Occipital lobe (tissue), 2 donors: ENCODE measurements around the gene ZMAT5. TPM values are rescaled to one million over a fixed set of nuclear protein-coding genes. Genes with fewer than 3 reads are reported as not detected.

ENCODE experiments used
- DNase-seq: peaks from one replicate; lab custom pipeline; 2025; lab: John Stamatoyannopoulos, UW
- total RNA-seq: library from RNA; depleted of rRNA; stranded (reverse); fragments of >200 nt; gene quantifications from one replicate; pipeline ENCODE4 v1.2.3, GENCODE V29; 2014

Gene ZMAT5, protein sequence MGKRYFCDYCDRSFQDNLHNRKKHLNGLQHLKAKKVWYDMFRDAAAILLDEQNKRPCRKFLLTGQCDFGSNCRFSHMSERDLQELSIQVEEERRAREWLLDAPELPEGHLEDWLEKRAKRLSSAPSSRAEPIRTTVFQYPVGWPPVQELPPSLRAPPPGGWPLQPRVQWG
- total RNA-seq, result 10.3 TPM

DNA sequence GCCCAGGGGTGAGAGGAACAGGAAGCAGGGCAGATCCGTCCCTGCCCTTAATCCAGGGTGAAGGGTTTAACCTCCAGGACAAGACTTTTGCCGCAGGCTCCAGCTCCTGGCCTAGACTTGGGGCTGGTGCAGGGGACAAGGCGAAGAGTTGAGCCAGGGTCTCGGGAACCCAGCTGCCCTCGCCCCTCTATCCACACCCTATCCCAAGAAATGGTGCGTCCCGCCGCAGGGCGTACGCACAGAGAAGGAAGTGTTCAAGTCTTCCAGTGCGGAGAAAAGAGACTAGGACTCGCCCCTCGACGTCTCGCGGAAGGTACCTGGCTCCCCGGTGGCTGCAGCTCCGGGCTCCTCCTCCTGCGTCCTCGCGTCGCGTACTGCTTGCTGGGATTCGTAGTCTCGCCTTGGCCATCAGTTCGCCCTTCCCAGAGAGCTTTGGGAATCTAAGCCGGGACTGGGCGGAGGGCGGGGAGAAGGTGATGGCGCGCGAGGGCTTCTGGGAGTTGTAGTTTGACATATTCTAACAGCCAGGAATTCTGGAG, at the start of gene ZMAT5:
Gene ZMAT5 (minus strand): TSS at position 376 of the 539 bp plus-strand sequence. CDS start 18,463 bp downstream, outside the sequence.
- peak; percentile 96 for DNase-seq

DNA sequence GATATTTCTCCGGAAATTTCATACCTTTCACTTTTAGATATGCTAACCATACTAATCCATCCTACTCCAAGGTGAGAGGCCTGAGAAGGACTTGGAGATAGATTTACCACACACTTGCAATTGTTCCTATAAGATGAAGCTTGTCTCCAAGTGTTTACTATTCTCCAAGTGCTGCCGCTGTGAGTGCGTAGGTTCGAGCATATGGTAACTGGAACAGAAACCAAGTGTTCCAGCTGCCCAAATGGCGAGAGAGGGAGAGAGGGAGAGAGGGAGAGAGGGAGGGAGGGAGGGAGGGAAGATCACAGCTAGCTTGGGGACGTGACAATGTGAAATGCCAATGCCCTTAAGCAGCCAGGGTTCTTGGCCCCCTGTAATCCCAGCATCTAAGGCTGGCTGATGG, 49.7 kb upstream of the ZMAT5 start:
- peak; percentile 62 for DNase-seq

DNA sequence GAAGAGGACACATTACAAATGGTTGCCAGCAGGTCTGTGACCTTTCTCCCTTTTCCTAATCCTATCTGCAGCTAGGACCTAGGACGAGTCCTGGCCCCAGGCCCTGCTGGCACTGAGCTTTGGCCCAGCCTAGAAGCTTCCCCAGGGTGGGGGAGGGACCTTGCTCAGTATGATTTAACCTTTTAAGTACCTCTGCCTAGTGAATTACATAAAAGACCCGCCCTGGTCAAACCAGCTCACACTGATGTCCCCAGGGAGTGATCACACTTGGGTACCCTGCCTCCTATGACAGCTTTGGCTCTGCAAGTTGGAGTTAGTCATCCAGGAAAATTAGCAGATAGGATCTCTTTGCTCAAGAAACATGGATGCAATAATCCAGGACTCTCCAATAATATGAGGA, 49.3 kb upstream of the ZMAT5 start:
- DNase-seq, result no peak

DNA sequence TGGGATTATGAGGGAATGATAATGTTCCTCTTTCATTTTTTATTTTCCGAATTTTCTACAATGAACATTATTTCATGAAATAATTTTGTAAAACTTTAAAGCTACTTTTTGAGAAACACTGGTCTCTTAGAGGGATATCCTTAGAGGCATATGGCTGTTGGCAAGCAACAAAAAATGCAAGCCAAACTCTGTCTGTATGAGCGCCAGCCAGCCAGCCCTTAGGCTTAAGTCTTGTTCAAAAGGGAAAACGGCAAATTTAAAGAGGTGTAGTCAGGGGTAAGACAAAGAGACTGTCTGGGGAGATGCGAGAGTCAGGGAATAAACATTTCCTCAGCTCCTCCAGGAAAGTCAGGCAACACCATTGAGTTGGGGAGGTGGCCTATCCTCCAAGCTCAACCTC, 48.8 kb upstream of the ZMAT5 start:
- DNase-seq, result no peak

DNA sequence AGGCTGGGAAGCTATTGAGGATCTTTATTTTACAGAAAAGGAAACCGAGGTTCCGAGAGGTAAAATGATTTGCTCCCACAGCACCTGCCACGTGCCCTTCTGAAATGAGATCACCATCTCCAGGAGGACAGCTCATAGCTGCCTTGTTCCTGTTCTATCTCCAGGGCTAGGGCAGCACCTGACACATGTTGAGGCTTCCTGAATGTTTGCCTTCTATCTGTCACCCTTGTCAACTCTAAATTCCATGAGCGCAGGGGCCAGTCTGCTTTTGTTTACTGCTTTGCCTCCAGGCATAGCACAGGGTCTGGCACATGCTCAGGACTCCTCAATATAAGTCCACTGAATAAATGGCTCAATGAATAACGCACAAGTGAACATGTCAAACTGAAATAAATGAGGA, 47.2 kb upstream of the ZMAT5 start:
- DNase-seq, result no peak

DNA sequence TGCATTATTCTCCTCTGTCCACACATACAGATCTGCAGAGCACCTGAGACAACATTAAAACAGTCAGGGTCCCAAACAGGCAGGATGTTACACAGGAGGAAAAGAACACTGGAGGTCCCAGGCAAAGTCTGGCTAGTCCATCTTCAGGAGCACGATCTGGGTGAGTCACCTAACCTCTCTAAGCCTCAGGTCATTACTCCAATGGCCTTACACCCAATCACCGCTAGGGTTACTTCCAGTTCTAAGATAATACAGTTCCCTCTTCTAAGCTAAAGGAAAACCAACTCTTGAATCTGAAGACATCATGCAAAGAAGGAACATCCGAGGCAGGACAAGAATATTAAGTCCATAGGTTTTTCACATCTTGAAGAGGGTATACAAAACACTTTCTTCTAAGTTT, 46.8 kb upstream of the ZMAT5 start:
- no peak for DNase-seq

DNA sequence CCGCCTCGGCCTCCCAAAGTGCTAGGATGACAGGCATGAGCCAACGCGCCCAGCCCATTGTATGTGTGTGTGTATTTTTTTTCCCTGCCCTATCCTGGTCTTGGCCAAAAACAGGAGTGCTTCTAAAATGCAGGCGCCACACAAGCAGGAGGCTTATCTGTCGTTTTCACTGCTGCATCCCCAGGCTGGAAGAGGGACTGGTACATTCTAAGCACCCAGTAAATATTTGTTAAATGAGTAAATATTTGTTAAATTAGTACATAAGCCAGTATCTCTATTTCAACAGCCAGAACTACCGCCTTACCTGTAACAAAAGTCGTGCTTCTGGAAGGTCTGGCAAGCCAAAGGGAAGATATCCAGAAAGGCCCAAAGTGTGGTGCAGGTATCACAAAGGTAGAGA, 46.3 kb upstream of the ZMAT5 start:
- DNase-seq, result no peak

DNA sequence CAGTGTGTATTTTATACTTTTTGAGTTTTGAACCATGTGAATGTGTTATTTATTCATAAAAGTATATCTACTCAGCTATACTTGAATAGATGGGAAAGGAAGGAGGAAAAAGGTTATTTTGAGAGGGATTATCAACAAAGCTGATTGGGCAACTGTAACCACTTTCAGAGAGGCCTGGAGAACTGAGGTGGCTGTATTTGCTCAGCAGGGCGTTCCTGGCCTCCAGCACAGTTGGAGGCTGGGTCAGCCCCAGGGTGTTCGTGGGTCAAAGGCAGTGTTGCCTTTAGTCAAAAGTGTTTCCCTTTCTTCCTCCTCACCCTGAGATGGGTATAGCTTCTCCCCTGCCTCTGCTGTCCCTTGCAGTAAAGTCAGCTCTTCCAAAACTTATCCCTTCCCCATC, 44.6 kb upstream of the ZMAT5 start:
- no peak for DNase-seq

DNA sequence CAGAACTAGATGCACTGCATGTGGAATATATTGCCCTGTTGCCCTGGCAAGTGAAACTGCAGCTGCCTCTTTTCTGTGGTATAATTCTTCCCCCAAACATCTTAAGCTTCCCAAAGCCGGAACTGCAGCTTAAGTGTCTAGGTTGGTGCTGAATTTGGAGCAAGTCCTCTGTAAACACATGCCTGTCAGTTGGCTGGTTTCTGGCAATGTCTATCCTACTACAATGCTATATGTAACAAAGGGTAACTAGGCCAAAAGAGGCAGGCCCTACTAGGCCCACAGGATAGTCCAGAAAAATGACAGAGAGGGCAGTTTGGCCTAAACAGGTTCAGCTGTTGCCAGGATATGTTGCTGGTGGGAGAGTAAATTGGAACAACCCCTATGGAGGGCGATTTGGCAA, 43.4 kb upstream of the ZMAT5 start:
- no peak for DNase-seq

DNA sequence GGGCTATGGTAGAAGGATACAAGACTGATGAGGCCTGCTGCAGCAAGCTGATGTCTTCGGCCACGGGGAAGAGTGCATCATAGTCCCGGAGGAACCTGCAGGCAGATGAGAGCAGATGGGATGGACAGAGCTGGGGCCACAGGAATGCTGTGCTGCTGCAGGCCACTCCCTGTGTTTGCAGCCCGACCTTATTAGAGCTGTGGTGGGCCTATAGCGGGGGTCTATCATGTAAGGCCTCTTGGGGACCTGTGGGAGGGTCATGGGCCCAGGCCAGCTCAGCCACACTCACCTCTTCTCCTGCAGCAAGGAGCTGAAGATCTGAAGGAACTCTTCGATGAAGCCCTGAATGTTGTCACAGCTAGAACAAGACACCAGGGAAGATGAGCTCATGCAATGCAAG, 39.4 kb upstream of the ZMAT5 start:
- DNase-seq, result no peak

DNA sequence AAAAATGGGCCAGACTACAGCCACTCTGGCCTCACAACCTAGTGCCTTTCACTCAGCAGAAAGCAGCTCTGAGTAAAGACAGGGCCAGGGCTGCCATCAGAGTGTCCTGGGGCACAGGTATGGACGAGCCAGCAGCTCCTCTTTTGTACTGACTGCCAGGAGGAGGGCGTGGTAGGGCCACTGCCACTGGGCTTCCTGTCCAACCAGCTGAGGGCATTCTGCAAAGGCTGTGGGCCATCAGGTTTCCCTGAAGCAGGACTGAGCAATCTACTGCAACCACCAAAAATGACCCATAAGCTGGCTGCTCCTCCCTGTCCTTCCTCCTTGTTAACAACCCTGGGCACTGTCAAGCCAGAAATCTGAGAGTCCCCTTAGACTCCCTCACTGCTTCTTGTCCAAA, 38.2 kb upstream of the ZMAT5 start:
- DNase-seq, result no peak

DNA sequence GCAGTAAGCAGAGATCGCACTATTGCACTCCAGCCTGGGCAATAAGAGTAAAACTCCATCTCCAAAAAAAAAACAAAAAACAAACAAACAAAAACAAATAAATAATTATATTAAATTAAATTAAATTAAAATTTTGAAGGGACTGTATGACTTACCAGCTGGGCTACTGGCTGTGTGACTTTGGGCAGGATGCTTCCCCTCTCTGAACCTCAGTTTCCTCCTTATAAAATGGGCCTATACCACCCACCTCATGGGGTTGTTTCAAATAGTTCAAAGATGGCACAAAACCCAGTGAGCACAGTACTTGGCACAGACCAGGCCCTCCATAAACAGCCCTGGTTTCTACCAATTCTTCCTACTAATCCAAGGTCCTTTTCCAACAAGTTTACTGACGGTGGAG, 36.4 kb upstream of the ZMAT5 start:
- DNase-seq, result no peak

DNA sequence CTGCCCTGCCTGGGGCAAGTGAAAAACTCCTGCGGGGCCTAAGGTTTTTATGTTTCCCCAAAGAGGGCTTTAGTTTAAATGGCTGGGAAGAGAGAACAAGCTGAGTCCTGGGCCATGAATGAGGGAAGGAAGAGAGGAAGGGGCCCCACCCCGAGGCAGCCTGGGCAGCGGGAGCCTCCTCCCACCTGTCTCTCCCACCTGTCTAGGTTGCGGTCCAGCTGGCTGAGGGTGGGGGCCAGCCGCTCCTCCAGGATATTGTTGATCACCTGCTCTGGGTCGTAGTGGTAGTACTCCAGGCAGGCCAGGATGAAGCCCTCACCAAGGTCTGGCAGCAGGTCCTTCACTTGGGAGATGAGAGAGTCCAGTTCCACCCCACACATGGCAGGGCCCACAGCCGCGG, 35.0 kb upstream of the ZMAT5 start:
- DNase-seq, result no peak

DNA sequence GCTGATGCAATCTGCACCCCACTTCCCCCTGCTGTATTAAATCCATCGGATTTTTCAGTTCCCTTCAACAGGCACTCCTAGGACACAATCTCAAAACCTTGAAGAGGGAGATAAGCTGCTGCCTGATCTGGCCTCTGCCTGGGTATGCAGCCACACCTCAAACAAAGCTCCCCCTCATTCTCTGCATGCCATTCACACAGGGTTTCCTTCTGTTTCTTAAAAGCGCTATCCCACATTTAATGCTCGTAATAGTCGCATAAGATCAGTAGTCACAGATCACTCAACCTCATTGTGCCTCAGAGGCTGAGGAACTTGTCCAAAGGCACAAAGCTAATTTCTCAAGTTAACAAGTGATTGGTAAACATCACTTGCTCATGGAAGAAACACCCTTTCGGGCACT, 34.3 kb upstream of the ZMAT5 start:
- DNase-seq, result no peak

DNA sequence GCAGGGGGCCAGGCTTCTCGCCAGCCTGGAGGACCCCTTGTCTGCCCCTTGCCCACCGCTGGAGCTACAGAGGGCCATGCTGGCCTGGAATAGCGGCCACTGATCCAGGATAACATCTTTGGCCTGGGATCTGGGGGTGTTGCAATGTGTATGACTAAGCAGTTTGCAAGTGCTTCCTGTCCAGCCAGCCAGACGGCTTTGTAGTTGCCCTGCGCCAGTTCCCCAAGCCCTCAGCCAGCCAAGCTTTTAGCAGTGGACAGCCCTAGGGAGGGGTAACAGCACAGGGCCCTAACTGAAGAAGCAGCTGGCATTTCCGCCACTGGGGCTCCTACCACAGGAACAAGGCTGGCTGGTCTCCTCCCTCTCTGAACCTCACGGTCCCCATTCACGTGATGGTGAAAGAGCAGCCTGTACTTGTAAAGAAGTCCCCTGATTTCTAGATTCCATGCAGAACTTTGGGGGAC, 32.4 kb upstream of the ZMAT5 start:
- DNase-seq, result peak; percentile 45

DNA sequence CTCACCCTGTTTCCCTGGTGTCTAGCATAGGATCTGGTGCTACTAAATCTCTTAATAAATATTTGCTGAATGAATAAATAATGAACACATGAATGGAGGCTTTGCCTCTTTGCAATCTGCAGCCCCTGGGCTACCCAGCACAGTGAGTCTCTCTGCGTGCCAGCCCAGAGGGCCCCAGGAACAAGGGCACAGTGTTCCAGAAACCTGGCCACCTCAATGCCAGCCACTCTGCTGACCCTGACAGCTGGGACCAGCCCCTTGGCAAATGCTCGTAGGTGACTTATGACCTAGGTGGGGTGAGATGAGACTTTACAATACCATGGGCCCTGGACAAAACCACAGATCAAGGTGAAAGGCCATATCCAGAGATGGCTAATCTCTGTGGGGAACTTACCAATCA, 32.0 kb upstream of the ZMAT5 start:
- DNase-seq, result no peak

DNA sequence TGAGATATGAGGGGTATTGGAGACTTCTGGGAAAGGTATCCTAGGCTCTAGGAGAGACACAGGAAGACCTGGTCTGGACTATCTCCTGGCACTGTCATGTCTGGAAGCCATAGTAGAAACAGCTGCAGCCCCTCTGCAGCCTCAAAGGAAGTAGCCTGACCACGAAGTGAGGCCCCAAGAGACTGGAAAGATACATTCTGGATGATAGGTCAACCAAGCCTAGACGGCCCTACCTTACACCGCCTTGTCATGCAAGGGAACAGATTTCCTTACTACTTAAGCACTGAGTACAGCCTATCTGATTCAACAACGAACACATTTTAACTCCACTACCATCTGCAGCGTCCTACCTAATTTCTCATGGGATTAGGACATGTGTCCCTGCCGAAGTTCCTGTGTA, 31.5 kb upstream of the ZMAT5 start:
- no peak for DNase-seq

DNA sequence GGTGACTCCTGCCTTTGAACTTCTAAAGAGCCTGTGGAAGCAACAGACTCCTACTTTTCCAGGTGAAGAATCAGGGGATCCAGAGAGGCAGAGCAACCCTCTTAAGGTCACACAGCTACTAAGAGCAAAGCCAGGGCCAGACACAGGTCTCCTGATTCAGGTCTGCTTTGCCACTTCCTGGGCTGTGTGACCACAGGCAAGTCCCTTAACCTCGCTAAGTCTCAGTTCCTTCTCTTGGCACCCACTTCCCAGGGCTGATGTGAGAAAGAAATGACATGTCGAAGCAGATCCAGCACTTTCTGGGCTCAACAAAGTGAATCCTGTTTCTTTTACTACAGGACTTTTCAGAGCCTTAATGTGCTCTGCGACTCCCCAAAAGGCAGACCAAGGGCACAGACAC, 30.5 kb upstream of the ZMAT5 start:
- no peak for DNase-seq

DNA sequence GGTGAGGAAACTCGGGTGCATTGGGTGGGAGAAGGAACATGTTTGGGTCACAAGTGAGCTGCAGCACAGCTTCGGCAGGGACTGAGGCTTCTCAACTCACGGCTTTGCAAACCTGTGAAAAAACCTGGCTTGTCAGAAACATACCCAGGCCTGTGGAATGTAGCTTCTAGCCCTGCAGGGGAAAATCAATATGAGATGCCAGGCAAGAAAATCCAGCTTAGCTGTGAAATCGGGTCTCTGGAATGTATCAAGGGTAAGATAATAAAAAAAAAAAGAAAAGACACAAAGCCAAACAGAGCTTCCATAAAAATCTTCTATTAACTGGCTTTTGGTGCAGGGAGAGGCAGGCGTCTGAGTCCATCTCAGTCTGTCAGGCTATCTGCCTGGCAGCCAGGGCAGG, 28.9 kb upstream of the ZMAT5 start:
- no peak for DNase-seq

DNA sequence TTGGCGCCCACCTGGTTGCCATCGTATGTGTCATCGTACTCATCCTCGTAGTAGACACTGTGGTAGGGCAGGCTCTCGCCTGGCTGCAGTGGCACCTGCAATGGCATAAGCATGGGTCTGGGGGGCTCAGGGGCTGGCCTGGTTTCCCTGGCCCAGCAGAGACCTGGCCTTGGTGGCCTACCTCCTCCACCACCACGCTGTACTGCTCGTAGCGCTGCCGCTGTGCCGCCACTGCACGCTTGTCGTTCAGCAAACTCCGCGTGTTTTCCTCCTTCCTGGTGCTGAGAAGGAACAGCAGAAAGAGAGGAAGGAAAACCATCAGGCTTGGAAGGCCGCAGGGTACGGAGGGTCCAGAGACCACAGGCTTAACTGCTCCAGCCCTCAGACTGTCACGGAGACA, 26.6 kb upstream of the ZMAT5 start:
- DNase-seq, result no peak

DNA sequence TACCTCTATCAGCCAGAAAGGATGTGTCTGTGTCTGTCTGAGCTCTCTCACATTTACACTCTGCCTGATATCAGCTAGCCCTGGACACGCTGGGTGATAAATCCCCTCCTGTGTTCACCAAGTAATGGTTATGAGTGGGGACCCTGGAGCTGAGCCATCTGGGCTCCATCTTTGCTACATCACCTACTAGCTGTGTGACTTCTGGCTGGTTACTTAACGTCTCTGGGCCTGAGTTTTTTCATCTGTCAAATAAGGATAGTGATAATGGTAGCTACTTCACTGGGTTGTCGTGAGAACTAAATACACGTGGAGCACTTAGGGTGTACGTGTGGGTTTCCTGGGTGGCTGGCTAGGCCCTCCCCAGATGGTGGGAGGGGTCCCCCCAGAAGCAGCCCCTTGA, 23.3 kb upstream of the ZMAT5 start:
- no peak for DNase-seq

DNA sequence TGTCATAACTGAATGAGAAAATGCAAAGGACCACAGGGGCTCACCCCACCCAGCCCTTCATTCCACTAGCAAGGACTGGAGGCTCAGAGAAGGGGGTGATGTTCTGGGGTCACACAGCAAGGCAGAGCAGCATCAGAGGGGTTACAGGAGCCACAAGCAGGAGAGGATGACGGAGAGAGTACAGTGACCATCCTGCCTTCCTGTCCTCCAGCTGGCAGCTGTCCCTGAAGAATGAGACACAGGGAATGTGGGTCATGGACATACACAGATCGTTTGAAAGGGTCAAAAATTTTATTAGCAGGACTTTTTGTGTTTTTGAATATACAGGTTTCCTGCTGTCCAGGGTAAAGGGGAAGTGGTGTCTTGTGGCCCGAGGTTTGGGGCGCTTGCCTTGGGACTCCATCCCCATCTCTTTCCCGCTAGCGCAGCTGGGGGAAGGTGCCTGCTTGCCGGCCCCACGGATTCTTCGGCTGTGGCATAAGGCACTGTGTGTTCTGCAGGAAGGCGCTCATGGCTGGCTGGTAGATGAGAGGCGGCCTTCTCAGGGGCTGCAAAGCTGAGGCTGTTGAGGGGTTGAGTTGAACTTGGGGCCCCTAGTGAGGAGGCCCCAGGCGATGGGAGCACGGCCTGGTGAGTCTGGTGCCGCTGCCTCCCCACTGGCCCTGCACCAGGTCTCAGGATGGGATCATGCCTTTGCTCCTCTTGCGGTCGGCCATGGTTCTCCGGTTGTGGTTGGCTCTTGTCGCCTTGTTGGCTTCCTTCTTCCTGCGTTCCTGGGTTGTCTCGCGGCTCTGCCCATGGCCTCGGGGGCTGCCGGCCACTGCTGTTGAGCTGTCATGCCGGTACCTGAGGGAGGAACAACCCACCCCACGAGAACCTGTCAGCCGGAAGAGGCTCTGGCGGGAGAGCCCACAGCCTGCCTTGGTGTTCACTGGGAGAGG, 21.8 kb upstream of the ZMAT5 start:
- no peak for DNase-seq
